ENCODE results near the gene FAM110C. TPM values are rescaled to one million over a fixed set of nuclear protein-coding genes. Genes with fewer than 3 reads are reported as not detected.
"Not testable (repeated sequence)": the region's sequence is repeated elsewhere in the genome, so short reads cannot be mapped to it uniquely, and the experiment has no call there.

FAM110C gene, protein sequence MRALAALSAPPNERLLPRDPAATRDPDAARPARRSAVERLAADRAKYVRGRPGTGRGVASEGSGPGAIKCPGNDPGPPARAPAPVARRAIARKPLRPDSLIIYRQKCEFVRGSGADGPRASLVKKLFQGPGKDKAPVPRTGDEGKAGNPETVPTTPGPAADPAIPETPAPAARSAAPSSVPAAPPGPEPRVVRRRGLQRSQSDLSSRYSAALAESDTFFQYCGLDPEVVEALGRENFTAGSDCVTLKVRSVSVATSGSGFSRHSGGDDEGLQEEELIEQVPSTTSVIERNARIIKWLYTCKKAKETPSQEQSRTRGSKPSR
- 10 to 100 TPM in 3 of 4 donors, 1 to 10 TPM in 1; 1.3 to 17.9 (median 11.3) TPM for polyA plus RNA-seq (ENCODE audit: insufficient read length in 4 of 4)

DNA sequence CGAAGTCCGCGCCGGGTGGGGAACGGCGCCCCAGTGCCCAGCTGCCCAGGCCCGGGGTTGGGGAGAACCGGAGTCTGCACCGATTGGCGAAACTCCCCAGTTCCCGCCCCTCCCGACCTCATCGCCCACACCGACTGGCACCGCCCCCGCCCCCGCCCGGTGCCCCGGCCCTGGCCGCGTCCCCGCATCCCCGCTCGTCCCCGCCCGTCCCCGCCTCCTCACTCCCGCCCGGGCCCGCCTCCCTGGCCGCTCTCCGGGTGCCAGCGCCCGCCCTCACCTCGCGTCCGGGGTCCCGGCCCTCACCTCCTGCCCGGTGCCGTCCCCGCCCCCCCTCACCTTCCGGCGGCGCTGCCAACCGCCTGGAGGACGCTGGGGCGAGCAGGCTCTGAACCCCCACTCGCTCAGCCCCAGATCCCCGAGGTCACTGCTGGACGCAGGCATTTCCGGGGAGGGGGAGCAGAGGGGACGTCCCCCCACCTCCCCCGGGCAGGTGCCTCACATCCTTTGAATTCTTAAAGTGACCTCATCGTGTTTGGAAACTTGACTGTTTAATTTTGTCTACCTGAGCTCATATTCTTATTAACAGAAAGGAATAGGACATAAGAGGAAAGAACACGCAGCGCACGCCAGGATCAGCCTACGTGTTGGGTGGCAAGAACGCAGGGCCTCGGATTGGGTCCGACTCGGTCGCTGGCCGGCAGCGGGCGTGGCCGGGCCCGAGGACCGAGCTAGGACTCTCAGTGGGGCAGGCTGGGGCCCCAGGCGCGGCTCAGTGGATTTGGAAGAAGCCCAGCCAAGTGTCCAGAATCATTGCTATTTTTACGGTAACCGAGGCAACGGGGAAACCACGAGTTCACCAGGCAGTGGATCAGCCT is at the start of gene FAM110C:
Gene FAM110C, minus strand, starts transcription at position 35 of the 875 bp plus-strand sequence. CDS start 120 bp downstream, outside the sequence.
- DNase-seq (ENCODE audit: low read depth in 4 of 4, low spot score in 3 of 4), result no peak

DNA sequence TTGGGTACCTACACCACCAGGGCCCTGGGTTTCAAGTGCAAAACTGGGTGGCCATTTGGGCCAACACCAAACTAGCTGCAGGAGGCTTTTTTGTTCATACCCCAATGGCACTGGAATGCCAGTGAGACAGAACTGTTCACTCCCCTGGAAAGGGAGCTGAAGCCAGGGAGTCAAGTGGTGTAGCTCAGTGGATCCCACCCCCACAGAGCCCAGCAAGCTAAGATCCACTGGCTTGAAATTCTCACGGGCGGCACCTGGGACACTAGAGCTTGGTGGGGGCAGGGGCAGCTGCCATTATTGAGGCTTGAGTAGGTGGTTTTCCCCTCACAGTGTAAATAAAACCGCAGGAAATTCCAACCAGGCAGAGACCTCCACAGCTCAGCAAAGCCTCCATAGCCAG is 46.0 kb upstream of the FAM110C start:
- DNase-seq (ENCODE audit: low read depth in 4 of 4, low spot score in 3 of 4), result no peak

DNA sequence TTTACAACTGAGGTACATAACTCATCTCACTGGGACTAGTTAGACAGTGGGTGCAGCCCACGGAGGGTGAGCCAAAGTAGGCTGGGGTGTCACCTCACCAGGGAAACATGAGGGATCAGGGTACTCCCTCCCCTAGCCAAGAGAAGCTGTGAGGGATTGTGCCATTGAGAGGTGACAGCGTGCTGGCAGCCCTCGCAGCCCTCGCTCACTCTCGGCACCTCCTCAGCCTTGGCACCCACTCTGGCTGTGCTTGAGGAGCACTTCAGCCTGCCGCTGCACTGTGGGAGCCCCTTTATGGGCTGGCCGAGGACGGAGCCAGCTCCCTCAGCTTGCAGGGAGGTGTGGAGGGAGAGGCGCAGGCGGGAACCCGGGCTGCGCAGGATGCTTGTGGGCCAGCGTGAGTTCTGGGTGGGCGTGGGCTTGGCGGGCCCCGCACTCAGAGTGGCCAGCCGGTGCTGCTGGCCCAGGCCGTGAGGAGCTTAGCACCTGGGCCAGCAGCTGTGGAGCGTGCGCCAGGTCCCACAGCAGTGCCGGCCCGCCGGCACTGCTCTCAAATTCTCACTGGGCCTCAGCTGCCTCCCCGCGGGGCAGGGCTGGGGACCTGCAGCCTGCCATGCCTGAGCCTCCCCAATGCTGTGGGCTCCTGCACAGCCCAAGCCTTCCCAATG is 44.5 kb upstream of the FAM110C start:
- DNase-seq (ENCODE audit: low read depth in 4 of 4, low spot score in 3 of 4), result no peak

- no peak for DNase-seq (ENCODE audit: low read depth in 4 of 4, low spot score in 3 of 4)
Measured at GRCh38 chr2:85761-86160, 39.5 kb upstream of the FAM110C start.

DNA sequence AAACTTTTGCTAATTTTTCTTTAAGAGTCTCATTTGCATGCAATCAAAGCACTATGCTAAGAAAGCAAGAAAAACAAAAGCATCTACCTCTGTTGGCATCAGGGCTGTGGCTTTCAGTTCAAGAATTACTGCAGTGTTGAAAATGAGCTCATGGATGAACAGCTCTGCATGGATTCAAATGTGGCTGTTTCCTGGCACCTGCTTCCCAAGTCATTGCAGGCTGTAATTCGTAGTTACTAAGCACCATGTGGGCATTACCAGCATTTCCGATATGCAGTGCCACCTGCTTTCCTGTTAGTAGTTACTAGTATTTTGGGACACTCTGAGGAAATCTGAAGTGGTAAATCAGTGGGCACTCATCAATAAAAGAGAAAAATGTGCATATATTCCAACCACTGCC is 37.8 kb upstream of the FAM110C start:
- no peak for DNase-seq (ENCODE audit: low read depth in 4 of 4, low spot score in 3 of 4)

- no peak for DNase-seq (ENCODE audit: low read depth in 4 of 4, low spot score in 3 of 4)
Measured at GRCh38 chr2:80971-81736, 34.8 kb upstream of the FAM110C start.

GRCh38 chr2:80378-80777 is 34.1 kb upstream of the FAM110C start:
- DNase-seq (ENCODE audit: low read depth in 4 of 4, low spot score in 3 of 4), result no peak

DNA sequence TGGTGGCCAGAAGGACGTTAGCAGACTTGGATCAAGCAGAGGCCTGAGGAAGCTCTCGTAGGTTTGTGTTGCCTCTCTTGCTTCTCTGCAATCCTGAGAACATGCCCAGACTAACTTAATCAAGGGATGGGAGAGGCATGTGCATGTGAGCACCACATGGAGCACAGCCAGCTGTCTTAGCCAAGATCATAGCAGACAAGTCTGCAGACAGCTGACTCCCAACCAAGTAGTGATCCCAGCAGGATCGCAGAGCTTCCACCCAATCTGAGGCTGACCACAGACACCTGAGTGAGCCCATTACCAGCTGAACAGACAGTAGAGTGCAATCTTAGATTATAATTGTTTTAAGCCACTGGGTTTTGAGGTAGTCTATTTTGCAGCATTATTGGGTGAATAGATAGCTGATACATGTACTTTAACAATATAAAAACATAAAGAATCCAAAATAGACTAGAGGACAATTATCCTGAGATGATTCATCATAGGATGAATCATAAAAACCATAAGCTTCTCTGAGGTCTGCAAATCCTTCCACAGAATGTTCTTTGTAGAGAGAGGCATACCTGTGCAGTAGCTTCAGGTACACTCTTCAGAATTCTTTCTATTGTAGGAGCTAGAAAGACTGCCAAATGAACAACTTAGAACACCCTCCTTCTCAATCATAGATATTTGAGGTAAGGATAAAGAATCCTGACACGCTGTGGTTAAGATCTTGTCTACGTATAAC is 25.2 kb upstream of the FAM110C start:
- DNase-seq (ENCODE audit: low read depth in 4 of 4, low spot score in 3 of 4), result no peak

DNA sequence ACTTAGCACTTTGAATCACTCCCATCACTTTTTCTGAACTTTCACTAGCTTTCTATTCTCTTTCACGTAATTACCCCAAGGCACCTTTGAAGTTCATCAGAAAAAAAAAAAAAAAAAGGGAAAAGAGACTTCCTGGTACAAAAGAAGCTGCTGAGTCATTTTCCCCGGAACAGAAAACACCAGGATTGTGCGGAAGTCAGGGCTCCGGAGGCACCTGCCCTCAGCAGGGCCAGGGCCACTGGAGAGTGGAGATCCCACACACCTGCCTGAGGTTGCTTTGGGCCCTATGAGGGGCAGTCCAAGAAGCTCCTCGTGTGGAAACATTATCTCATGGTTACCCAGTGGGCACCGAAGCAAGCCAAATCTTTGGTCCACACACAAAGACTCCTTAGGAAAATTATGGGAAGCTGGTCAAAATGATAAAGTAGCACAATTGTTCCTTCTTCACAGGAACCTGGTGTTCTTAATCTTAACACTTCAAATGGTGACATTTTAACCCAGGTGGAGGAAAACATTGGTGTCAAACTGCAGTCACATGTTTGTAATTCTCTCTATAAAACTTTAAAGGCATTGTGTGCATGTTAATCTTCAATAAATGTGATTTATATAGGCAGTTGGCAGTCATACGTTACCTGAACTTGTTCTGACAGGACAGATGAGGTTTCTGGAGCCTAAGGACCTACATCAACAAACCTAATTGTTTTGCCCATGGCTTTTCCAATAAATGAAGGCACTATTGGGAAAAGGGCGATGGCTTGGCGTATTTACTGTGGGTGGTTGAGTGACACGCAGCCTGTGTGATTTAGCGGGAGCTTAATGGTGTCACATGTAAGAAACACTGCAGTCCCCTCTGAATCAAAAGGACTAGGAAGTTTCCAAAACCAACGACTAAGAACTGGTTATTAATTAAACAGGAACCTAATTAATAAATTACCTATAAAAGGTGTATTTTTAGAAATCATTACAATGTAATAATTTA is 23.4 kb upstream of the FAM110C start:
- DNase-seq (ENCODE audit: low read depth in 4 of 4, low spot score in 3 of 4), result no peak

DNA sequence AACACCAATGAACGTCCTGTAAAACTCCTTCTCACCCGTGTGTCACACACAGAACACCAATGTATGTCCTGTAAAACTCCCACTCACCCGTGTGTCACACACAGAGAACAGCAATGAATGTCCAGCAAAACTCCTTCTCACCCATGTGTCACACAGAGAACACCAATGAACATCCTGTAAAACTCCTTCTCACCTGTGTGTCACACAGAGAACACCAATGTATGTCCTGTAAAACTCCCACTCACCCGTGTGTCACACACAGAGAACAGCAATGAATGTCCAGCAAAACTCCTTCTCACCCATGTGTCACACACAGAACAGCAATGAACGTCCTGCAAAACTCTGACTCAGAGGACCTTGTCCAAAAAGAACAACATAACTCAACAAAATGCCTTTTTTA is 22.3 kb upstream of the FAM110C start:
- not testable (repeated sequence) for DNase-seq (ENCODE audit: low read depth in 4 of 4, low spot score in 3 of 4)

DNA sequence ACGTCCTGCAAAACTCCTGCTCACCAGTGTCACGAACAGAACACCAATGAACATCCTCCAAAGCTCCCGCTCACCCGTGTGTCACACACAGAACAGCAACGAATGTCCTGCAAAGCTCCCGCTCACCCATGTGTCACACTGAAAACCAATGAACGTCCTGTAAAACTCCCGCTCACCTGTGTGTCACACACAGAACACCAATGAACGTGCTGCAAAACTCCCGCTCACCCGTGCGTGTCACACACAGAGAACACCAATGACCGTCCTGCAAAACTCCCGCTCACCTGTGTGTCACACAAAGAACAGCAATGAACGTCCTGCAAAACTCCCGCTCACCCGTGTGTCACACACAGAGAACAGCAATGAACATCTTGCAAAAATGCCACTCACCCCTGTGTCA is 20.5 kb upstream of the FAM110C start:
- no peak for DNase-seq (ENCODE audit: low read depth in 4 of 4, low spot score in 3 of 4)

DNA sequence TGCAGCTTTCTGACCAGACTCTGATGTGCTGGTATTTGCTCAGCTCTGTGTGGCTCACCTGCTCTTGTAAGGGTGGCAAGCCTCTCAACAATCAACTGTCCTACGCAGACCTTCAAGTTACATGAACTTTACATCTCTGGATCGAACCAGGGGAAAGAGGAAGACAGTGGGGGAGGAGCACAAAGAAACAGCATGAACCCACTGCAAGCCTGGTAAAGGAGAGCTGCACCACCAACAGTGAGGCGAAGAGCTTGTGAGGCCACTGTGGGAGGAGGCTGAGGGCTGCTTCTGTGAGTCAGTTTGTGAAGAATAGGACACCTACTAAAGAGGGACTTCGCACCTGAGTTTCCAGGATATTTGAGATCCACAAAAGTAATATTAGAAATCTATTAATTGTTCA is 18.8 kb upstream of the FAM110C start:
- no peak for DNase-seq (ENCODE audit: low read depth in 4 of 4, low spot score in 3 of 4)

DNA sequence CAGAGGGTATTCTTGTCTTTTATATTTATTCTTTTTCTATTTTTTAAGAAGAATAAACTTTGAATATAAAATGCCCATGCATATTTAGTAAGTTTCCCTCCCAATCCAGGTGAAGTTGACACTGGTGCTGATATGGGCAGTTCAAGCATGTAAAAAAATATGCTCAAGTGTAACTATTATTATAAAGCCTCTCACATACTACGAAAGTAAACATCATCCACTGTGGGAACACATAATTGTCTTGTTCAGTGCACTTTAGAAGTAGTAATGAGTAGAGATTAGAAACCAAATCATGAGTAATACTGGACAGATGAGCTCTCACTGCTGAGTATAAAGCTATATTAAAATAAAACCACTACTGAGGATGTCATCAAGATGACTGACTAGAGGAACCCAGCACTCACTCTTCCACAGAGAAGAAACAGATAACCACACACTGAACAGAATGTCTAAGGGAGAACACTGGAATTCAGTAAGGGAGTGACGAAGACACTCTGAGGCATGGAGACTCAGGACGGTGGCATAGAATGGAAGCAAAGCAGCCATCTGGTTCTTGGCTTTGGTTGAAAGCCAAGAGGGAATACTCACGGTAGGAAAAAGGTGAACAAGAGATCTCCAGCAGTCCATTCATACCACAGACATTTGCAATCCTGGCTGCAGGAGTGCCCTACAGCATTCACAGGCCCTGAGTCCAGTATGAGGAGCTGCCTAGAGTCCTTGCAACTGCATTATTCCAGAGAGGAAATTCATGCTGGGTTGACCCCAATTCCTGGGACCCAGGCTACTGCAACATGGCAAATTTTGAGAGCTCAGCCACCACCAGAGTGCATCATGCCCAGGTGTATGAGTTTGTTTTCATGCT is 9.5 kb upstream of the FAM110C start:
- DNase-seq (ENCODE audit: low read depth in 4 of 4, low spot score in 3 of 4), result no peak

GRCh38 chr2:51613-52012 is 5.3 kb upstream of the FAM110C start:
- no peak for DNase-seq (ENCODE audit: low read depth in 4 of 4, low spot score in 3 of 4)

DNA sequence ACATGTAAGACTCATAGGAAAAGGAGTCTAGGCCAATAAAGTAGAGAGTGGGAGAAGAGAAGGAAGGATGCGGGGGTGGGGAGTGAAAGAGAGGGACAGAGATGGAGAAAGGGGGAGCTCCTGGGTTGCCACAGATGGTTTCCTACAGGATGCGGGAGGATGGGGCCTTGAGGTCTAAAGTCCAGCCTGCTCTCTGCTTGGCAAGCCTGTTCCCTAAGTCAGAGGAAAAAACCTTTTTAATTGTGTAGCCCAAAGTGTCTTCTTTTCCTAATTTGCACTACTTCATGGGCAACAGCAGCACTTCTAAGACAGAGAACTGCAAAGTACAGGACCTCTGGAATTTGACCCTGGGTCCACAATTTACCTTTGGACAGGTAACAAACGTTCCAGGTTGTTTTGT is 1.4 kb upstream of the FAM110C start:
- no peak for DNase-seq (ENCODE audit: low read depth in 4 of 4, low spot score in 3 of 4)

- no peak for DNase-seq (ENCODE audit: low read depth in 4 of 4, low spot score in 3 of 4)
Measured at GRCh38 chr2:47346-47725, 1.0 kb upstream of the FAM110C start.

- DNase-seq (ENCODE audit: low read depth in 4 of 4, low spot score in 3 of 4), result no peak
Measured at GRCh38 chr2:46131-46470, 204 bp downstream of the FAM110C start.
